GM20000 (cell line): ENCODE measurements around the gene NCOA4.

Source experiments
- DNase-seq: peaks from one replicate; pipeline ENCODE4 v3.0.0; 2012; ENCODE audit warnings: low spot score
- CTCF ChIP-seq: IDR thresholded peaks from 2 replicates; pipeline ENCODE4 v1.5.1; 2012; ENCODE audit warnings: mild to moderate bottlenecking, control low read depth; ENCODE audit errors: extremely low read depth, missing control alignments

The NCOA4 gene

GRCh38 chr10:46025406-46025805 lies 5.0 kb downstream of the NCOA4 start:
- TF ChIP-seq CTCF, result no peak
- DNase-seq, result no peak

- no peak for TF ChIP-seq CTCF
- no peak for DNase-seq
Observed at GRCh38 chr10:46024948-46025347, 5.5 kb downstream of the NCOA4 start.

- peak; percentile 86 for DNase-seq
- peak; percentile 14 for TF ChIP-seq CTCF
Observed at GRCh38 chr10:46022978-46023702, 7.3 kb downstream of the NCOA4 start.

GRCh38 chr10:46020344-46020657 lies 10.1 kb downstream of the NCOA4 start:
- no peak for TF ChIP-seq CTCF
- no peak for DNase-seq

GRCh38 chr10:46019569-46020343 lies 10.7 kb downstream of the NCOA4 start:
- TF ChIP-seq CTCF, result no peak
- DNase-seq, result no peak

GRCh38 chr10:46019177-46019528 lies 11.3 kb downstream of the NCOA4 start:
- DNase-seq, result no peak
- no peak for TF ChIP-seq CTCF

GRCh38 chr10:46018453-46019176 lies 11.8 kb downstream of the NCOA4 start:
- TF ChIP-seq CTCF, result no peak
- DNase-seq, result no peak
